ENCODE data around the gene GEN1. TPM values are rescaled to one million over a fixed set of nuclear protein-coding genes. Genes with fewer than 3 reads are reported as not detected.
A peak's percentile ranks its signal among the peaks of the same experiment; 100 is the strongest.

The GEN1 gene
- total RNA-seq, 1 donor, result 32.4 TPM

GRCh38 chr2:17800693-17801458 is 46.9 kb downstream of the GEN1 start:
- DNase-seq (ENCODE audit: low read depth), result peak; percentile 25
- no peak for TF ChIP-seq CTCF (IDR thresholded peaks at IDR 0.05; ENCODE audit: insufficient read depth, low read length)
- H3K4me3 ChIP-seq (ENCODE audit: low read depth, low read length), result no peak overlapping the region

GRCh38 chr2:17803497-17803896 is 49.6 kb downstream of the GEN1 start:
- no peak for DNase-seq (ENCODE audit: low read depth)
- no peak overlapping the region for H3K4me3 ChIP-seq (ENCODE audit: low read depth, low read length)
- no peak for TF ChIP-seq CTCF (IDR thresholded peaks at IDR 0.05; ENCODE audit: insufficient read depth, low read length)

- DNase-seq (ENCODE audit: low read depth), result no peak
- no peak for TF ChIP-seq CTCF (IDR thresholded peaks at IDR 0.05; ENCODE audit: insufficient read depth, low read length)
These were observed 50.4 kb downstream of the GEN1 start for GRCh38 chr2:17804358-17804757.

GRCh38 chr2:17805166-17805565 is 51.2 kb downstream of the GEN1 start:
- no peak for TF ChIP-seq CTCF (IDR thresholded peaks at IDR 0.05; ENCODE audit: insufficient read depth, low read length)
- DNase-seq (ENCODE audit: low read depth), result no peak
- no peak overlapping the region for H3K4me3 ChIP-seq (ENCODE audit: low read depth, low read length)

More at GRCh38 chr2:17804358-17804757, 50.4 kb downstream of the GEN1 start:
- no peak overlapping the region for H3K4me3 ChIP-seq (ENCODE audit: low read depth, low read length)

- no peak overlapping the region for H3K4me3 ChIP-seq (ENCODE audit: low read depth, low read length)
- no peak for DNase-seq (ENCODE audit: low read depth)
- no peak for TF ChIP-seq CTCF (IDR thresholded peaks at IDR 0.05; ENCODE audit: insufficient read depth, low read length)
These were observed 51.9 kb downstream of the GEN1 start for GRCh38 chr2:17805717-17806363.

GRCh38 chr2:17813010-17813741 is 59.2 kb downstream of the GEN1 start:
- TF ChIP-seq CTCF (IDR thresholded peaks at IDR 0.05; ENCODE audit: insufficient read depth, low read length), result no peak

More at GRCh38 chr2:17813010-17813741, 59.2 kb downstream of the GEN1 start:
- DNase-seq (ENCODE audit: low read depth), result no peak
- no peak overlapping the region for H3K4me3 ChIP-seq (ENCODE audit: low read depth, low read length)
